ENCODE measurements around the gene CNTN6.

CNTN6 gene

DNA sequence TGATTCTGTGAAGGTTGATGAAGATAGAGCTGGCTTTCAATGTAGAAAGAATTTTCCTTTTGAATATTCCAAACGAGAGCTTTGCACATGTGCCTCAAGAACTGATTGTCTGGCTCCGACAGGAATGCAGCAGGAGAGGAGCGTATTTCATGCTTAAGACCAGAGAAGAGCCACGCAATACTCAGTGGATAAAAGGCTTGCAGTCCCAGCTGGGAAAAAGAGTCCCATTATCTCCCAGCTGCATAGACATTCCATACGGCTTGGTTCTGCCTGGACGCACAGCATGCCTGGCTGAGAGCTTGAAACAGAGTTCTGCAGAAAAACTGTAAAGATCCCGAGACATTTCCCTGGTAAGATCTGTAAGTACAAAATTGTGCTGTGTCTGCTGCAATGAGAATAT, at the start of gene CNTN6:
Gene CNTN6 (plus strand): TSS at position 254 of the 400 bp plus-strand sequence. CDS start 54,985 bp downstream, outside the sequence.
- DNase-seq (ENCODE audit: low spot score) = peak; percentile 81

- no peak for DNase-seq (ENCODE audit: low spot score)
Observed at GRCh38 chr3:1048558-1048957, 44.3 kb upstream of the CNTN6 start.

DNA sequence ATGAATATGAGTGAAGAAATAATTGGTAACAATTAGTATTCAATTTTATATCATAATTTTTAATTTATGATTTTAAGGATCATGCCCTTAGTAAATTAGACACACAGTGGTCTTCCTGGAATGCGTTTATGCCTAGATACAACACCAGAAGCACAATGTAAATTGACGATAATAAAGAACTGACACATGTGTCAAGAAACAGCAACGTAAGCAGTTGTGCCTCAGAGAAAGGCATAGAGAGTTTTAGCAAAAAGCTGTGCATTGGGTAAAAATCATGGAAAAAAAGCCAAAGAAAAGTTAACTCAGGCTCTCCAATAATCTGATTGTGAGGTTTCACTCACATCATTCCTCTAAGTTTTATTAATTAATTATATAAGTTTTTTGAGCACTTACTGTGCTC, 37.0 kb upstream of the CNTN6 start:
- no peak for DNase-seq (ENCODE audit: low spot score)

GRCh38 chr3:1056744-1057143, 36.1 kb upstream of the CNTN6 start:
- DNase-seq (ENCODE audit: low spot score) = no peak

DNA sequence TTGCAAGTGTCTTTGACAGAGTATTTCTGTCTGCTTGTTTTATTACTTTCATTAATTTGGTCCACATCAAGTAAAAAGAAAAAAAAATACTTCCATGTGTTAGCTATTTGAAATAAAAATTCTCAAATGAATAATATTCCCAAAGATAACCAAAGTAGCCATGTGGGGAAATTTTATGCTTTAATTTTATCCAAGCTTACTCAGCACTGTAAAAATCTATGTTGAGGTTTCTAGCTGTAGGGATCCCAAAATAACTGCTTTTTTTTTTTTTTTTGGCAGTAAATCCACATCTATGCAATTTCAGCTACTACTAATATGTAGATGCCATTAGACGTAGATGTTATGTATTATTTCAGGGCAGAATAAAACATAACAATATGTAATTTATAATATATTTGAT, 35.4 kb upstream of the CNTN6 start:
- no peak for DNase-seq (ENCODE audit: low spot score)

- no peak for DNase-seq (ENCODE audit: low spot score)
Observed at GRCh38 chr3:1068985-1069384, 23.8 kb upstream of the CNTN6 start.

- DNase-seq (ENCODE audit: low spot score) = no peak
Observed at GRCh38 chr3:1072041-1072440, 20.8 kb upstream of the CNTN6 start.

DNA sequence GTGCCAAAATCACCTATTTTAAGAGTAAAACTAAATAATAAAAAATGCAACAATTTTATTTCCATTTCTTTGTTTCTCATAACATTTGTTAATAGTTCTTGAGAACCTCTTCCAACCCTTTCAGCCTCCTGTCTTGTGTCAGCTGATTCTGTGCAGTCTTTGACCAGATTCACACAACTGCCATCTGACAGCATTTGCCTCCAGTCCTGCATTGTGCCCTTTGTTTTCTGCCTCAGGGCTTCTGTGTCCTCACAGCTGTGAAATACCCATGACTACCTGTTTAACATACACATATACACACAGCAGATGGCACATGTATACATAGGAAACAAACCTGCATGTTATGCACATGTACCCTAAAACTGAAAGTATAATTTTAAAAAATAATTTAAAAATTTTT, 13.2 kb upstream of the CNTN6 start:
- no peak for DNase-seq (ENCODE audit: low spot score)

- DNase-seq (ENCODE audit: low spot score) = peak; percentile 74
Observed at GRCh38 chr3:1082108-1082507, 10.7 kb upstream of the CNTN6 start.

- no peak for DNase-seq (ENCODE audit: low spot score)
Observed at GRCh38 chr3:1087066-1087560, 5.7 kb upstream of the CNTN6 start.

DNA sequence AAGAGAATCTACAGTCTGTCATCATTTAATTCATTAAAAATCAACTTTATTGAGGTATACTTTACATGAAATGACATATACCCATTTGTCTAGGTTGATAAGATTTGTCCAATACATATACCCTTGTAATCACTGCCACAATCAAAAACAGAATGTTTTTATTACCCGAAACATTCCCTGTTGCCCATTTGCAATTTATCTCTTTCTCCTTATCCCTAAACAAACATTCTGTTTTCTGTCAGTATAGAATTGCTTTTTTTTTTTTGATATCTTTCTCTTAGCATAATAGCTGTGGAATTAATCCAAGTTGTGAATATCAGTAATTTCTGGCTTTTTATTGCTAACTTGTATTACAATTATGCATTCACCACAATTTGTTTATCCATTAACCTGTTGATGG, 4.3 kb upstream of the CNTN6 start:
- no peak for DNase-seq (ENCODE audit: low spot score)

GRCh38 chr3:1091286-1091685, 1.5 kb upstream of the CNTN6 start:
- peak; percentile 32 for DNase-seq (ENCODE audit: low spot score)

DNA sequence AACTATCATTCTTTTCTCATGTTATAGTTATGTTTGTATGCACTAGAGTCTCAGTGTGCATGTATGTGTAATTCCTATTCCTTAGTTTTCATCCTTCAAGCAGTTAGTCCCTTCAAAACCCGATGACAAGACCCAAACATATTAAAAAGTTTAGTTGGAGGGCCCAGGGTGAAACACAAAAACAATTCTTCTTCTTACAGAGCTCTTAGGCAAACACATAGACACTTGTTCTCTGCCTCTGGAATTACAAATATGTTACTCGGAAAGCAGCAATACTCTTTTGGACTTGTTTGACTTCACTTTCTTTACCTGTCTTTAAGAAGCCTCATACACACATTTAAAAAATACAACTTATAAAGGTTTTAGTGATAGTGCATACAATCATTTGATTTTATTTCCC, 763 bp upstream of the CNTN6 start:
- peak; percentile 61 for DNase-seq (ENCODE audit: low spot score)

DNA sequence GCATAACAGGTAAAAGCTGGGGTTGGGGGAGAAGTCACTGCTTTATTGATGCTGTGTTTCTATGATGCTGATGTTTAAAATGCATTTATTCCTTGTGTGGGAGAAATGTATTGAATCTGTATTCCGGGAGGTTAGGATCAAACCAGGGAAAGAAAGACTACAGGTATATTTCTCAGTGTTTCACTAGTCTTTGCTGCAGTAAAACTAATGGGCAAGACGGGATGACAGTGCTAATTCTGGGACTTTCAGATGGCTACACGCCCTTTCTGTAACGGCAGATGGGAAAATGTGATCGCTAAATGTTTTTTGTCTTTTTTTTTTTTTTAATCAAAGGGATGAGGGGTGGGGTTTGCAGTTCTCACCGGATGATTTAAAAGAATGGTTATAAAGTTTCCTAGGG, 393 bp downstream of the CNTN6 start:
- peak; percentile 73 for DNase-seq (ENCODE audit: low spot score)

GRCh38 chr3:1103525-1103924, 10.7 kb downstream of the CNTN6 start:
- no peak for DNase-seq (ENCODE audit: low spot score)

GRCh38 chr3:1117843-1118473, 25.1 kb downstream of the CNTN6 start:
- DNase-seq (ENCODE audit: low spot score) = no peak

DNA sequence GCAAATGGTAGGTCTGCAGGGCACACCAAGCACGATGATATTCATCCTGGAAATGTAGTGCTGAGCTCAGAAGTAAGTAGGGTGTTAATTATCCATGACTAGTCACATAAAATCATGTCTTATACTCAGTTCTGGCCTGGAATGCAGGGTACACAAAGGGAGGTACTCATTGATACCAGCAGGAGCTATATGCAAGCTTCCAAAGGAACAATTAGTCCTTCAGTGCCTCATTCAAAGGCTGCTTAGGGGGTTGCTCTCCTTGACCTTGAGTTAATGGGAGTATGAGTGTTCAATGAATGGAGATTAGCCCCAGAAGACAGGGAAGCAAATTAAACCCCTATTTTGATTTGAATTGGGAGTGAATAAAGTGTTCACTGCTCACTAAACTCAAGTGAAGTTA, 38.3 kb downstream of the CNTN6 start:
- DNase-seq (ENCODE audit: low spot score) = no peak

DNA sequence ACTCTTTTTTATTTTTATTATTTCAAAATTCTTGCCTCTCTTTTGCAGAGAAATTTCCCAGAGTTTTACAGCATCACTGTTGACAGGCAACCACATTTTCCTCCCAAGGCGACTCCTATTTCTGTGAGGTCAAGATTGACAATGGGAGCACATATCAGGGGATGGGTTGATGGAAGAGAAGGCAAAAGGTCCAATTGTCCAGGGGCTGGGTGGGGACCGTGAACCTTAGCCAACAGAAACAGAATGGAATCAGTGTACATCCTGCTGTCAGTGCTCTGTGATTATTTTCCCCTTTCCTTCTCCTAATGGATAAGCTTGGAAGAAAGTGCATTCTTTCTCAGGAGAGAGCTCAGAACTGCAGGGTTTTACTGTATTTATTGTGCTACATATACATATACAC, 42.4 kb downstream of the CNTN6 start:
- DNase-seq (ENCODE audit: low spot score) = no peak

- no peak for DNase-seq (ENCODE audit: low spot score)
Observed at GRCh38 chr3:1138036-1138435, 45.2 kb downstream of the CNTN6 start.

- no peak for DNase-seq (ENCODE audit: low spot score)
Observed at GRCh38 chr3:1139071-1139470, 46.2 kb downstream of the CNTN6 start.

DNA sequence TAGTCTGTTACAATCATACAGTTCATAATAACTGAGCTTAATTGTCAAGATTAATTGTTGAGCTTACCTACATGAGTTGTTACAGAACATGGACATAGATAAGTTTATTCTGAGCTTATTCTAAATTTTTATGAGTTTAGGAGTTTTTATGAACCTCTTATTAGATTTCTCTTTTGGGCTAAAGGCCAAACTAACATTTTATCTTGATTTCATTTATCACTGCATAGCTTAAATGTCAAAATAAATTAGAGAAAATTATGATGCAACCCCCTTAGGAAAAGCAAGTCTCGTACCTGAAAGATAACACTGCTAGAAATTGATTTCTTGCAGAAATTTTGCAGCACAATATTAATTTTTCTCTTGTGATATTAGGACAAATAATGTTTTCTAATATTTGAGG, 54.5 kb downstream of the CNTN6 start:
- no peak for DNase-seq (ENCODE audit: low spot score)

DNA sequence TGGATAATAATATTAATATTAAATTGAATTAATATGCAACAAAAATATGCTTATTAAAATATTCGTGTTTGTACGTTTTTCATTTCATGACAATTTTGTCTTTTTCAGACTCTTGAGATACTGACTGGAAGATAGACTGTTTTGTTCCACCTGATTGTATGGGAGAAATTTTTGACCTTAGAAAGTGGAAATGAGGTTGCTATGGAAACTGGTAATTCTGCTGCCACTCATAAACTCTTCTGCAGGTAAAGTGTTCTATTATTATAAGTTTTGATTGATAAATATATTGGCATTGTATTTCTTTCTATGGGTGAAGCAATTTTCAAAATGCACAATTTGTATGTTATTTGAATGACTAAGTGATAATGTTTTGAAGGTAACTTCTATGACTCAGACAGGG, 55.0 kb downstream of the CNTN6 start:
- no peak for DNase-seq (ENCODE audit: low spot score)

- peak; percentile 69 for DNase-seq (ENCODE audit: low spot score)
Observed at GRCh38 chr3:1164101-1164500, 71.3 kb downstream of the CNTN6 start.

DNA sequence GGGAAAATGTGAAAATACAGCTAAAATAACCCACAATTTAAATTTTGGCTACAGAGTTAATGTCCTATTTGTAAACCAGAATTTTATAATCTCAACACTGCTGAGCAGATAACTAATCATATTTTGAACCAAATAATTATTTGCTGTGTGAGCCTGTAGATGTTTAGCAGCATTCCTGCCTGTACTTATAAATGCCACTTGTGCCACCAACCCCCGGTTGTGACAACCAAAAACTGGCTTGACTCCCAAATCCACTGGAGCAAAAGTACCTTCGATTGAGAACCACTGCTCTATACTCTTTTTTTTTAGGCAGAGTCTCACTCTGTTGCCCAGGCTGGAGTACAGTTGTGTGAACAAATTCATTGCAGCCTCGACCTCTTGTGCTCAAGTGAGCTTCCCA, 78.5 kb downstream of the CNTN6 start:
- no peak for DNase-seq (ENCODE audit: low spot score)
